Measurements from ENCODE around the gene CLDN1. TPM values are rescaled to one million over a fixed set of nuclear protein-coding genes. Genes with fewer than 3 reads are reported as not detected.

The CLDN1 gene
- total and polyA plus RNA-seq, 2 of the 13 experiments (the other 11 are each of a cell fraction or from before 2014, with no cell fraction given) = 42.7 to 51.6 TPM

DNA sequence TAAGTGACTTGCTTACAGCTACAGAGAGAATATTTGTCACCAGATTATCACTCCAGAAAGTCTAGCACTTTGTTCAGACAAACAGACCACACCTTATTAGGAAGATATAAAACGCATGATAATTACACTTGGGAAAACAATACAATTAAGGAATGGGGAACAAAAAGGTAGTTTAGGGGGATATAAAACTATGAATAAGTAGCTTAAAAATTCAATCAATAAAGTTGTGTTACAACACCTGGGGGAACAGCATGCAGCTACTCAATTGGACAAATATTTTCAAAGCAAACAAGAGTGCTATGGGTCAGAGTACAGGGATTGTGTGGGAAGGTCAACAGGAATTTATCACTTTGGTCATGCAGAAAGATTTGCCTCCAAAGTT lies 15.1 kb downstream of the CLDN1 start (continued):
- TF ChIP-seq MAFG (CRISPR knock-in tag; IDR thresholded peaks at IDR 0.05) = no peak
- TF ChIP-seq, protein P1, sequence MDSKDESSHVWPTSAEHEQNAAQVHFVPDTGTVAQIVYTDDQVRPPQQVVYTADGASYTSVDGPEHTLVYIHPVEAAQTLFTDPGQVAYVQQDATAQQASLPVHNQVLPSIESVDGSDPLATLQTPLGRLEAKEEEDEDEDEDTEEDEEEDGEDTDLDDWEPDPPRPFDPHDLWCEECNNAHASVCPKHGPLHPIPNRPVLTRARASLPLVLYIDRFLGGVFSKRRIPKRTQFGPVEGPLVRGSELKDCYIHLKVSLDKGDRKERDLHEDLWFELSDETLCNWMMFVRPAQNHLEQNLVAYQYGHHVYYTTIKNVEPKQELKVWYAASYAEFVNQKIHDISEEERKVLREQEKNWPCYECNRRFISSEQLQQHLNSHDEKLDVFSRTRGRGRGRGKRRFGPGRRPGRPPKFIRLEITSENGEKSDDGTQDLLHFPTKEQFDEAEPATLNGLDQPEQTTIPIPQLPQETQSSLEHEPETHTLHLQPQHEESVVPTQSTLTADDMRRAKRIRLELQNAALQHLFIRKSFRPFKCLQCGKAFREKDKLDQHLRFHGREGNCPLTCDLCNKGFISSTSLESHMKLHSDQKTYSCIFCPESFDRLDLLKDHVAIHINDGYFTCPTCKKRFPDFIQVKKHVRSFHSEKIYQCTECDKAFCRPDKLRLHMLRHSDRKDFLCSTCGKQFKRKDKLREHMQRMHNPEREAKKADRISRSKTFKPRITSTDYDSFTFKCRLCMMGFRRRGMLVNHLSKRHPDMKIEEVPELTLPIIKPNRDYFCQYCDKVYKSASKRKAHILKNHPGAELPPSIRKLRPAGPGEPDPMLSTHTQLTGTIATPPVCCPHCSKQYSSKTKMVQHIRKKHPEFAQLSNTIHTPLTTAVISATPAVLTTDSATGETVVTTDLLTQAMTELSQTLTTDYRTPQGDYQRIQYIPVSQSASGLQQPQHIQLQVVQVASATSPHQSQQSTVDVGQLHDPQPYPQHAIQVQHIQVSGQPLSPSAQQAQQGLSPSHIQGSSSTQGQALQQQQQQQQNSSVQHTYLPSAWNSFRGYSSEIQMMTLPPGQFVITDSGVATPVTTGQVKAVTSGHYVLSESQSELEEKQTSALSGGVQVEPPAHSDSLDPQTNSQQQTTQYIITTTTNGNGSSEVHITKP (CRISPR knock-in tag; IDR thresholded peaks at IDR 0.05; ENCODE audit: low read depth) = 0 out of 2 replicates have a peak, but pooled peaks have one; percentile 23
- TF ChIP-seq, protein P2, sequence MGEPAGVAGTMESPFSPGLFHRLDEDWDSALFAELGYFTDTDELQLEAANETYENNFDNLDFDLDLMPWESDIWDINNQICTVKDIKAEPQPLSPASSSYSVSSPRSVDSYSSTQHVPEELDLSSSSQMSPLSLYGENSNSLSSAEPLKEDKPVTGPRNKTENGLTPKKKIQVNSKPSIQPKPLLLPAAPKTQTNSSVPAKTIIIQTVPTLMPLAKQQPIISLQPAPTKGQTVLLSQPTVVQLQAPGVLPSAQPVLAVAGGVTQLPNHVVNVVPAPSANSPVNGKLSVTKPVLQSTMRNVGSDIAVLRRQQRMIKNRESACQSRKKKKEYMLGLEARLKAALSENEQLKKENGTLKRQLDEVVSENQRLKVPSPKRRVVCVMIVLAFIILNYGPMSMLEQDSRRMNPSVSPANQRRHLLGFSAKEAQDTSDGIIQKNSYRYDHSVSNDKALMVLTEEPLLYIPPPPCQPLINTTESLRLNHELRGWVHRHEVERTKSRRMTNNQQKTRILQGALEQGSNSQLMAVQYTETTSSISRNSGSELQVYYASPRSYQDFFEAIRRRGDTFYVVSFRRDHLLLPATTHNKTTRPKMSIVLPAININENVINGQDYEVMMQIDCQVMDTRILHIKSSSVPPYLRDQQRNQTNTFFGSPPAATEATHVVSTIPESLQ (CRISPR knock-in tag; conservative IDR thresholded peaks at IDR 0.05) = no peak
- TF ChIP-seq, protein P3, sequence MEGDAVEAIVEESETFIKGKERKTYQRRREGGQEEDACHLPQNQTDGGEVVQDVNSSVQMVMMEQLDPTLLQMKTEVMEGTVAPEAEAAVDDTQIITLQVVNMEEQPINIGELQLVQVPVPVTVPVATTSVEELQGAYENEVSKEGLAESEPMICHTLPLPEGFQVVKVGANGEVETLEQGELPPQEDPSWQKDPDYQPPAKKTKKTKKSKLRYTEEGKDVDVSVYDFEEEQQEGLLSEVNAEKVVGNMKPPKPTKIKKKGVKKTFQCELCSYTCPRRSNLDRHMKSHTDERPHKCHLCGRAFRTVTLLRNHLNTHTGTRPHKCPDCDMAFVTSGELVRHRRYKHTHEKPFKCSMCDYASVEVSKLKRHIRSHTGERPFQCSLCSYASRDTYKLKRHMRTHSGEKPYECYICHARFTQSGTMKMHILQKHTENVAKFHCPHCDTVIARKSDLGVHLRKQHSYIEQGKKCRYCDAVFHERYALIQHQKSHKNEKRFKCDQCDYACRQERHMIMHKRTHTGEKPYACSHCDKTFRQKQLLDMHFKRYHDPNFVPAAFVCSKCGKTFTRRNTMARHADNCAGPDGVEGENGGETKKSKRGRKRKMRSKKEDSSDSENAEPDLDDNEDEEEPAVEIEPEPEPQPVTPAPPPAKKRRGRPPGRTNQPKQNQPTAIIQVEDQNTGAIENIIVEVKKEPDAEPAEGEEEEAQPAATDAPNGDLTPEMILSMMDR (CRISPR knock-in tag; IDR thresholded peaks at IDR 0.05) = no peak
- TF ChIP-seq, protein P4, sequence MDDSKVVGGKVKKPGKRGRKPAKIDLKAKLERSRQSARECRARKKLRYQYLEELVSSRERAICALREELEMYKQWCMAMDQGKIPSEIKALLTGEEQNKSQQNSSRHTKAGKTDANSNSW (CRISPR knock-in tag; IDR thresholded peaks at IDR 0.05; ENCODE audit: borderline replicate concordance) = no peak
- TF ChIP-seq KLF16 (CRISPR knock-in tag; IDR thresholded peaks at IDR 0.05) = peak in 1 of 2 experiments; percentile 89; a peak in 2 of 4 replicates
- no peak for TF ChIP-seq ZNF768 (CRISPR knock-in tag; IDR thresholded peaks at IDR 0.05)
- no peak; the same call in 1 of the 2 replicates for TF ChIP-seq DMAP1 (CRISPR knock-in tag; IDR thresholded peaks at IDR 0.05)
- TF ChIP-seq SP4 (CRISPR knock-in tag; IDR thresholded peaks at IDR 0.05) = no peak
- TF ChIP-seq TOE1 (CRISPR knock-in tag; IDR thresholded peaks at IDR 0.05) = no peak
- no peak for TF ChIP-seq ZNF460 (CRISPR knock-in tag; IDR thresholded peaks at IDR 0.05; ENCODE audit: borderline replicate concordance)
- peak; percentile 79 for TF ChIP-seq HHEX (CRISPR knock-in tag; IDR thresholded peaks at IDR 0.05)
- no peak for TF ChIP-seq ZNF747 (CRISPR knock-in tag; IDR thresholded peaks at IDR 0.05; ENCODE audit: borderline replicate concordance)
- no peak for TF ChIP-seq ZNF678 (CRISPR knock-in tag; IDR thresholded peaks at IDR 0.05)
- TF ChIP-seq ZNF761 (CRISPR knock-in tag; conservative IDR thresholded peaks at IDR 0.05) = no peak
- TF ChIP-seq, protein P5, sequence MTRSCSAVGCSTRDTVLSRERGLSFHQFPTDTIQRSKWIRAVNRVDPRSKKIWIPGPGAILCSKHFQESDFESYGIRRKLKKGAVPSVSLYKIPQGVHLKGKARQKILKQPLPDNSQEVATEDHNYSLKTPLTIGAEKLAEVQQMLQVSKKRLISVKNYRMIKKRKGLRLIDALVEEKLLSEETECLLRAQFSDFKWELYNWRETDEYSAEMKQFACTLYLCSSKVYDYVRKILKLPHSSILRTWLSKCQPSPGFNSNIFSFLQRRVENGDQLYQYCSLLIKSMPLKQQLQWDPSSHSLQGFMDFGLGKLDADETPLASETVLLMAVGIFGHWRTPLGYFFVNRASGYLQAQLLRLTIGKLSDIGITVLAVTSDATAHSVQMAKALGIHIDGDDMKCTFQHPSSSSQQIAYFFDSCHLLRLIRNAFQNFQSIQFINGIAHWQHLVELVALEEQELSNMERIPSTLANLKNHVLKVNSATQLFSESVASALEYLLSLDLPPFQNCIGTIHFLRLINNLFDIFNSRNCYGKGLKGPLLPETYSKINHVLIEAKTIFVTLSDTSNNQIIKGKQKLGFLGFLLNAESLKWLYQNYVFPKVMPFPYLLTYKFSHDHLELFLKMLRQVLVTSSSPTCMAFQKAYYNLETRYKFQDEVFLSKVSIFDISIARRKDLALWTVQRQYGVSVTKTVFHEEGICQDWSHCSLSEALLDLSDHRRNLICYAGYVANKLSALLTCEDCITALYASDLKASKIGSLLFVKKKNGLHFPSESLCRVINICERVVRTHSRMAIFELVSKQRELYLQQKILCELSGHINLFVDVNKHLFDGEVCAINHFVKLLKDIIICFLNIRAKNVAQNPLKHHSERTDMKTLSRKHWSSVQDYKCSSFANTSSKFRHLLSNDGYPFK (CRISPR knock-in tag; IDR thresholded peaks at IDR 0.05; ENCODE audit: borderline replicate concordance) = no peak
- TF ChIP-seq KLF13 (CRISPR knock-in tag; IDR thresholded peaks at IDR 0.05) = no peak
- TF ChIP-seq, protein P6, sequence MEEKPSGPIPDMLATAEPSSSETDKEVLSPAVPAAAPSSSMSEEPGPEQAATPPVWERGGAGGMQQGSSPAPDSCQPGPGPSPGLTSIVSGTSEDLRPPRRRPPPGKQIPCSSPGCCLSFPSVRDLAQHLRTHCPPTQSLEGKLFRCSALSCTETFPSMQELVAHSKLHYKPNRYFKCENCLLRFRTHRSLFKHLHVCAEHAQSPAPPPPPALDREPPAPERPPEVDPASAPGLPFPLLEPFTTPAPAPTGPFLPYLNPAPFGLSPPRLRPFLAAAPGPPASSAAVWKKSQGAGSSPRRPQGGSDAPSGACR (CRISPR knock-in tag; IDR thresholded peaks at IDR 0.05) = 0 out of 2 replicates have a peak, but pooled peaks have one; percentile 31
- TF ChIP-seq ZNF589 (CRISPR knock-in tag; conservative IDR thresholded peaks at IDR 0.05) = no peak
- no peak; the same call in 1 of the 2 replicates for TF ChIP-seq ZNF12 (CRISPR knock-in tag; IDR thresholded peaks at IDR 0.05)
